ELR (cell line): ENCODE data around the gene CUBN.

Experiments used
- DNase-seq: peaks from one replicate; pipeline ENCODE4 v3.0.0-alpha.2; 2015; ENCODE audit warnings: low read depth

The CUBN gene

DNA sequence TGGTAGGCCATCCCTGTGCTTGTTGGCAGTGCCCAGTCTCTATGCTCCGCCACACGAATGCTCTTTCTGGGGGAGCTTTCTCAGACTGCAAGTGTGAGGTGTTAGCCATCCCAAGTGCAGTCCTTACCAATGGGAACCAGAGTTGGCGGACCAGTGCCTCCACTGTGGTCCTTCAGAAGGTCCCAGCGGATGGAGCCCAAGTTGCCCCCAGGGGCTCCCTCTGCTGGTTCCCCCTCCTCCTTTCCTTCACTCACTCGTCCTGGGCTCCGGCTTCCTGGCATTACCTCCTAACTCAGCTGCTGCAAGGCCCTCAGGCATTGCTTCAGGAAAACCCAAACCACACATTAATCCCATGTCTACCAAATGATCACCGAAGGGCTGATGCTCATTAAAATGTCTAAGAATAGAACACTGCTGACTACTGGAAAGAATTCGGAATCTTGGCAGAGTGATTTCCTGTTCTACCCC lies 139.8 kb downstream of the CUBN start:
- peak; percentile 43 for DNase-seq

DNA sequence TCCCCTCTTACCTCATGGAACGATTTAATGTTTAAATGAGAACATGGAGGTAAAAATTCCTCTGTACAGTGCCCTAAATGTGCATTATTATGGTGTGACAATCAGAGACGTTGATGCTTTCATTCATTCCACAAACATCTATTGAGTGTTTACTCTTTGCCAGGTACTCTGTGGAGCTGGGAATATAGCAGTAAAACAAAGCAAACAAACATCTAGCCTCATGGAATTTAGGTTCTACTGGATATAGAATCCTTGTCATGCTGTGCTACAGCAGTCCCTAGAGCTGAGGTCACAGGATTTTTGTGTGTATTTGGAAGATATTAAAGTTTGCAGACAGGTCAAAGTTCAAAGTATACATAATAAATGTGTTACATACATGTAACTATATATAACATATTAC lies 140.7 kb downstream of the CUBN start:
- no peak for DNase-seq

- DNase-seq: no peak
Measured at GRCh38 chr10:16987976-16988610, 141.5 kb downstream of the CUBN start.

DNA sequence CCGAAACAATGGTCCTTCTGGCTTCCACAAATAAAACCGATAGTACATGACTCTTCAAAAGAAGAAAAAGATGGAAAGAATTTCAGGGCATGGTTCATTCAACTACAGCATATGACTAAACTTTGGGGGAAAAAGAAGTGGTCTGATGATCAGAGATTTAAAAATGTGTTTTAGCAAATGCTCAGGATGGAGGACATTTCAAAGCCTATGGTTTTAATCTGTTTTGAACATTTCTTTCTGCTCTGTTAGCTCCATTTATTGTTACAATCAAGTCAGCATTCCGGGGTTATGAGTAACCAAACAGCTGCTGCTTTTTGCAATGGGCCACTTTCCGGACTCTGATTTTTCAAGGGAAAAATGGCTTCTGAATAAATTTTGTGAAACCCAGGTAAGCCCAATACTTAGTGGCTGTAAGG lies 142.4 kb downstream of the CUBN start:
- DNase-seq: peak; percentile 84

- peak; percentile 95 for DNase-seq
Measured at GRCh38 chr10:16986406-16987205, 143.0 kb downstream of the CUBN start.

GRCh38 chr10:16986082-16986405 lies 143.6 kb downstream of the CUBN start:
- no peak for DNase-seq

DNA sequence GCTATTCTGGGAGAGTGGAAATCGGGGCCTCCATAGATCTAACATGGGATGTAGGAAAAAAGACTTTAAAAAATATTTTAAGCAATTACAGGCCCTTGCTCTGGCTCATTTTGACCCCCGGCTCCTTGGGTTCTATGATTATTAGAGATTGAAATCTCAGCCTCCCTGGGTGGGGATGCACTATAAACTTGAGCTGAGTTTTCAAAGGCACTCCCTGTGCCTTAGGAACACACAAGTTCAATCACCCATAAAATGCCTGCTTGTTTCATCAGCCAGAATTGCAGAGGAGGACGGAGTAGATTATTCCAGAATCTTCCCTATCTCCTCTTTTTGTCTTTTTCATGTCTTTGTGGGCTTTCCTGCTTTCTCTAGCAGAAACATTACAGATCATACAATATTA lies 145.4 kb downstream of the CUBN start:
- DNase-seq: no peak

DNA sequence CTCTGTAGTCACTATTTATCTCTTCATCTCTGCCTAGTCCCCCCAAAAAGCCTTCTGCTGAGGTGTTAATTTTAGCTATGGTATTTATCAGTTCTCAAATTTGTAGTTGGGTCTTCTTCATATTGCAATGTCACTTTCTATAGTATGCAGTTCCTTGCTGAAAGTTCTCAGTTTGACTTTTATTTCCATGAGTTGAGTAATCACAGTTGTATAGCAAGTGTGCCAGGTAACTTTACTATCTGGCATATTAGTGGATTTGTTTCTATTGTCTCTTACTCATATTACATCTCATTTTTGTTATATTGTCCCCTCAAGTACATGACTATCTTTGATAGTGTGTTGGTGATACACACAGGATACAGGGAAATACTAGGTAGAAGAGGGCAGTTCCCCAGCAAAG lies 152.8 kb downstream of the CUBN start:
- DNase-seq: no peak

DNA sequence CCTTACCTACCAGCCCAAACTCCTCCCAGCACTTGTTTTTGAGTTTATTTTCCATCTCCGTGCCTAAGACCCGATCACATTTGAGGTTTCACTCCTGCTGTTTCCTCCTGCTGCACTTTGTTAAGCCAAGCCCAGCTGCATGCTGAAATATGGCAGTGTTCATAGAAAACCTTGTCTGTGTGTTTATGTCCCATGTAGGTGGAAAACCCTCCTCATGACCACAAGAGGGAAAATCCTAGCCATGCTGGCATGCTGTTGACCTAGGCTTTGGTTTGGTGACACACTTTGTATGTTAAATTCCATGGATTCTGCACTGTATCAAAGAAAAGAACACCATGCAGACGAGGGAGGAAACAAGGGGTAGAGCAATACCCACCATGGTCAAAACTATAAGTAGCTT lies 154.4 kb downstream of the CUBN start:
- no peak for DNase-seq

GRCh38 chr10:16968416-16969041 lies 161.1 kb downstream of the CUBN start:
- DNase-seq: peak; percentile 96

GRCh38 chr10:16967866-16968415 lies 161.7 kb downstream of the CUBN start:
- DNase-seq: no peak

GRCh38 chr10:16966991-16967865 lies 162.4 kb downstream of the CUBN start:
- DNase-seq: peak; percentile 68

DNA sequence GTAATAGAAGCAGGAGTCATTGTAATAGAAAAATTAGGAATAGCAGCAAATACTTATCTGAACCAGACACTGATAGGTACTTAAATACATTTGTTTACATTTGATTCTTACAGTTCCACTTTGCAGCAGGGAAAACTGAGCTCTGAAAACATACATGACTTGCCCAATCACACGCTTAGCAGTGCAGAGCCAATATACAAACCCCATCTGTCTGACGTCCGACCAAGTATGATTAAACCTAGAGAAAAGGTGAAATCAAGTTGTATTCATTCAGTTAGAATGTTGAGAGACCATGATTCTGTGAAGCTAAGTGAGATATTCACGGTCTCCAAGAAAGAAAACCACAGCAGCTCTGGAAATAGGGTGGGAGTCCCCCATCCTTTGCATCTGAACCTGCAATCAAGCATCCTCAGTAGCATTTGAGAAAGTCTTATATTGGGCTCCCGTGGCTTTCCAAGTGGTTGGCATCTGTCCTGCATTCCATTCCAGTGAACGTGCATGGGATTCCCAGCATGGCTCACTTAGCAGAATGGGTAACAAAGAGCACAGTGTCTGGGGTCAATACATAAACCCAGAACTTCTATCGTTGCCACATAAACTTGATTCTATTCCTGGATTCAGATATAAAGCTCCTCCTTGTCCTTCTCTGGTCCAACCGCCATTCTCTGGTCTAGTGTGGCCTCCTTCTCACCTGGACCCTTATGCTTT lies 163.7 kb downstream of the CUBN start:
- DNase-seq: peak; percentile 99

DNA sequence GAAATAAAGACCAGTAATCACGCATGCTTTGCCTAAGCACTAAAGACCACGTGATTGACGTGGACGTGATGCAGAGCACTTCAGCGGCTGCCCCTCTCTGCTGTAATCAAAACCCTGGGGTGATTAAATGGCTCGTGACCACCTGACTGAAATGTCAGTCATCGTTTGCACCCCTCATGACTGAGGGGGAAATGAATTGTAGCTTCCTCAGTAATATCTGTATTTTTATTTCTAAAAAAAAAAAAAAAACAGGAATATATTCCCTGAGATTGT lies 164.3 kb downstream of the CUBN start:
- DNase-seq: no peak

- DNase-seq: no peak
Measured at GRCh38 chr10:16964576-16965343, 164.9 kb downstream of the CUBN start.

DNA sequence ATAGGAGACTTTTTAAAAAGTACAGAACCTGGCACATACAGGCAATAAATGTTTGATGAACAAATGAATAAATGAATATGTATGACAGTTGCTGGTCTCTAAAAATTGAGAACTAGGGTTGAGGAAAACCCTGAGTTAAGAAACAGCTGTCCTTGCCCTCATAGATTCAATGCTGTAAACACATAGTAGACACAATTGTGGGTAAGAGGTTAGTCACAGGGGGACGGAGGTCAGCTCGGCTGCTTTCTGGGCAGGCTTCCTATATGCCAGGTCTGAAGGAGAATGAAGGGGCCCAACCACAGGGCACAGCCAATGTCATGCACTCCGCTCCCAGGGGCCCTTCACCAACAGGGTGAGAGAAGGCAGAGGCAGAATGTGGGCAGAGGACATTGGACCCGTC lies 169.1 kb downstream of the CUBN start:
- DNase-seq: no peak

GRCh38 chr10:16957038-16957437 lies 172.6 kb downstream of the CUBN start:
- no peak for DNase-seq

DNA sequence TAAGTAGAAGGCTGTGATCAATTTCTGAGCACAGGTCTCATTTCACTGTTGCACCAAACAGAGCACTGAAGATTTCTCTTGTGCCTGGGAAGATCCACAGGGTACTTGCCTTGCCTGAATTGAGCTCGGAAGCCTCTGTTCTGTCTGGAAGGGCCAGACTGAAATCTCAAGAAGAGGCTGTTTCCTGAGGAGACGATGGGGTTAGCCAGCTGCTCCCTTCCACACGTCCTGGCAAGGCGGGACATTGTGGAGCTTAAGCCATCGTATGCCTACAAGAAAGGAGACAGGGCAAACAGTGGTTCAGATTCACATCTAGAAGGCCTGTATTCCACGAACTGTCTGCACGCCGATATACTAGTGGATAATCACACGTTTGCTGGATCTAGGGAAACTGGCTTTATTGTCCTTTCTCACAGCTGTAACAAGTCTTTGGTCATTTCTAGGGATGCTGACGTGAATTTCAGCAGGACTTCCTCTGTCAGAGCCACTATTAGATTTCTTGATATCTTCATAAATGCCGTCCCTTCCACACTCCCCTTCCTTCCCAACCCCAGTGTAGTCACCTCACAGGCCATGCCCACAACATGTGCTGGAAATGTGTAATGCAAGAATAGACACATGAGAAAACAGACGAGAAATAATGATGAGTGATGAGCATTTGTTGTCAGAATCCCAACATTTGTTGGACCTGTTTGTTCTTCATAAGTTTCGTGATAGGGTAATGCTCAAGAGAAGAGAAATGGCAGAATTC lies 175.2 kb downstream of the CUBN start:
- DNase-seq: no peak

GRCh38 chr10:16953270-16953669 lies 176.3 kb downstream of the CUBN start:
- peak; percentile 64 for DNase-seq

GRCh38 chr10:16952610-16953009 lies 177.0 kb downstream of the CUBN start:
- DNase-seq: no peak
